HG02571 (cell line): ENCODE data around the gene LIN28A.

Source experiments
- ATAC-seq: cut with Tn5 transposase; IDR thresholded peaks from one replicate; pipeline ENCODE4 v1.9.1; 2021; ENCODE audit warnings: mild to moderate bottlenecking, moderate library complexity; ENCODE audit not compliant: unreplicated experiment

Gene LIN28A

GRCh38 chr1:26478159-26478558 lies 67.5 kb downstream of the LIN28A start:
- ATAC-seq: no peak

GRCh38 chr1:26478988-26479387 lies 68.4 kb downstream of the LIN28A start:
- no peak for ATAC-seq
